Activated T-helper 1 cell treated with anti-CD3 and anti-CD28 coated beads, Interleukin-2, amount 50 U/mL, for 16 hours (primary cell): ENCODE results near the gene ZNF511.

Experiments
- DNase-seq, 2 donors: peaks; one replicate each; pipeline ENCODE4 v3.0.0-alpha.2; 2020; ENCODE audit warnings: low read depth in 1 of 2, low spot score in 1 of 2

The ZNF511 gene

DNA sequence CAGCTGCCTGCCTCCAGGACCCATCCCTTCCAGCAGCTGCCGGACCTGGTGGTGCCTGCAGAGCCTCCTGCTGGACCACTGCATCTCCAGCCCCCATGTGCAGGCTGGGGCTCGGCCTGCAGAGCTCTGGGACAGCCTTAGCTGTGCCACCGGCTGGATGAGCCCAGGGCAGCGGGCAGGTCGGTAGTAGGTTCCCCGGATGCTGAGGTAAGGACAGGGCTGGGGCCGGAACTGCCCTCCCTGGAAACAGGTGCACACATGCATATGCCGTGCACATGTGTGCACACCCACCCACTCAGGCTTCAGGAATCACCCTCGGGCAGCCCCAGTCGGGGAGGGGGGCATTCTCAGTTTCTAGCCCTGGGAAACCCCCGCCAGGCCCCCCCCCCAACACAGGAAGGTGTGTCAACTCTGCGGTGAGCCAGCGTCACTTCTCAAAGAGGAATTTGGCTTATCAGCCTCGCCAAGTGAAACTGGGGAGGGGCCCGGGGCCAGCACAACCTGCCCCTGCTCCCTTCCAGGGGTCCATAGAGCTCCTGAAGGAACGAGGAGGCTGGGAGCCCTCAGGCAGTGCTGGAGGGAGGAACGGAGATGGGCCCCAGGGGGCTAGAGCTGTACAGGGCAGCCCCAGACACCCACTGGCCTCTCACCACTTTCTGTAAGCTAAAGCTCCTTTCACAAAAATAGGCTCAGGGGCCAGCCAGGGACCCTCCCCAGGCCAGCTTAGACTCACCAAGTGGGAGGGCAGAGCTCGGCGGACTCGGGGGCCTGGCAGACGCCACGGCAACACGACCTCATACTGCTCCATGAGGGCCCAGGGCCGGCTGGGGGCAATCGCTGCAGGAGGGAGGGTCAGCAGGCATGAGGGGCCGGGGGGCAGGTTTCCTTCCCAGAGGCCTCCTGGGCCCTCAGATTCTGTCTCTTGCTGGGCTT, 33.7 kb upstream of the ZNF511 start:
- peak; percentile 41 to 80 for DNase-seq

DNA sequence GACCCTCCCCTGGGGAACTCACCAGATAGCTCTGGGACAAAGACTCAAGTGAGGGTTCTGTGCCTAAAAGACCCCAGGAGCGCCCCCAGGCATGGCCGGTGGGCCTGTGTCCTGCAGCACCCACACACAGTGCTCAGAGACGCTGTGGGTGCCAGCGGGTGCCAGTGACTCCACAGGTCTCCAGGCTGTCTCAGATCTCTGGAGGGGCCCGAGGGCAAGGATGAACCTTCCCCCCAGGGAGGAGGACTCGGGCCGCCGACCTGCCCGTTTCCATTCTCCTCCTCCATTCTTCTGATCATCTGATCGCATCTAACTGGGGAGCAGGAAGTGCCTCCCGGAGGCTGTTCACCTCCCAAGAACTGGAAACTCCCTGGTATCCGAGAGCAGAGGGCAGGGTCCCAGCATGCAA, 33.0 kb upstream of the ZNF511 start:
- no peak for DNase-seq

DNA sequence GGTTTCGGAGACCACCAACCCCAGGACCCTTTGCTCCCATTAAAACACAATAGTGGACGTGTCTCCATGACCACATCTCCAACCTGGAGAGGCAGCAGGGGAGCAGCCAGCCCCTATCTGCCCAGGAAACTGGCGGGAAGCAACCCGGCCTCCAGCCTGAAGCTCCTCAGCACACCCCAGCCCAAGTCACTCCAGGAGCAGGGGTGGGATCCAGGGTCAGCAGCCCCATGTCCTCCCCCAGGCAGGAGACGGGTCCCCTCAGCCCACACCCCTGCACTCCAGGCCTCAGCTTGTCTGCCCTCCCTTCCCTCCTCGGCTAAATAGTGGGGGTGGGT, 32.6 kb upstream of the ZNF511 start:
- no peak for DNase-seq

DNA sequence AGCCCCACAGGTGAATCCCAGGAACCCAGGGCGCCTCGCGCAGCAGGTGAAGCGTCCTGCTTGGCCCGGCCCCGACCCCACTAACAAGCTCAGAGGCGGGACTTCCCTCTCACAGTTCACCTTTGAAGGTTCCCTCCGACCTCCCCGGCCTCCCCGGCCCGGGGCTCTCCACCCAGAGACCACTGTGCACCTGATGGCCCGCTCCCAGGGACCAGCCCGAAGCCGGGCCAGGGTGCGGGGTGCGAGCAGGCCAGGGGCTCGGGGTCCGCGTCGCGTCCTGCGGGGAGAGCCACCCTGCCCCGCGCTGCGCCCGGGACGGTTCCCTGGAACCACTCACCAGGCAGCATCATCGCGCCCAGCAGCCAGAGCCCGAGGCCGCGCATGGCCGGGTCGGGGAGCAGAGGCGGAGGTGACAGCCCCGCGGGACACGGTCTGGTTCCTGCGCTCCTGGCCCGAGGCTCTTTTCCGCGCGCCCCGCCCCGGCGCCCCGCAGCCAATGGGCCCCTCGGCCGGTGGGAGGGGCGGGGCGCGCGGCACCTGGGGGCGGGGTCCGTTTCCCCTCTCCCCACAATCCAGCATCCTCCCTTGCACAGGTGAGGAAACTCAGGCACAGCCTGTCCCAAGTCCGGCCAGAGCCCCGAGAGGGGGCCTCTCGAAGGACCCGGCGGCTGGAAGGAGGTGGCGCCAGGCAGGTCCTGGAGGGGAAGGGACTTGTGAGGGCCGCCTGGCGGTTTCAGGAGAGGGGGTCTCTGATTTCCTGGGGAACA, 32.1 kb upstream of the ZNF511 start, which contains the start of gene ADAM8:
TSS of gene ADAM8 (minus strand) at position 434 of the 767 bp plus-strand sequence. CDS start at position 383, 51 bp downstream.
- peak in 1 of 2 donors; percentile 56 for DNase-seq

DNA sequence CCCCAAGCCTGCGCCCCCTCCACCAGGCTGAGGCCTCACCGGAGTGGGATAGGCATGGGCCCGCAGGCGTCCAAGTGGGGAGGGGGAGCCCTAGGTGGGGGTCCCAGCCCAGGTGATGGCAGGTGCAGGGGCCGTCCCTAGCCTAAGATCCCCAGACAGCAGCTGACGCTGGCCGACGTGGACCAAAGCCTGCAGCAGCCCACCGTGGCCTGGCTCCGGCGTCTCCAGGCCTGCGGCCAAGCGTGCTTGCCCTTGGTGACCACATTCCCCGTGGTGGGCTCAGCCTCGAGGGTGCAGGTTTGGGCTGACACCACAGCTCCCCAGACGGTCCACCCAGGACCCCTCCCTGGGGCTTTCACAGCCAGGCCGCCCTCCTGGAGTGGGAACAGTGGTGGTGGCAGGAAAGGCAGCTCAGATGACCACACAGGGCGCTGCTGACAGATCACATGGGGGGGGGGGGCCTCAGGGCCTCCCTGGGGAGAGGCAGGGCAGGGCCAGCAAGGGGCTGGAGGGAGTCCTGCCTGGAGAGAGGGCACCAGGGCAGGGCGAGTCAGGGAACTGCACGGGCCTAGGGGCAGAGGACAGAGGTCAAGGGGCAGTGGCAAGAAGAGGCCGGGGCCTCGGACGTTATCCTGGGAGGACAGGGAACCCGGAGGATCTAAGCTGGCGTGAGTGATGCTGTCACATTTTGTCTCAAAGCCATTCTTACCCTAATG, 31.3 kb upstream of the ZNF511 start:
- DNase-seq = no peak

DNA sequence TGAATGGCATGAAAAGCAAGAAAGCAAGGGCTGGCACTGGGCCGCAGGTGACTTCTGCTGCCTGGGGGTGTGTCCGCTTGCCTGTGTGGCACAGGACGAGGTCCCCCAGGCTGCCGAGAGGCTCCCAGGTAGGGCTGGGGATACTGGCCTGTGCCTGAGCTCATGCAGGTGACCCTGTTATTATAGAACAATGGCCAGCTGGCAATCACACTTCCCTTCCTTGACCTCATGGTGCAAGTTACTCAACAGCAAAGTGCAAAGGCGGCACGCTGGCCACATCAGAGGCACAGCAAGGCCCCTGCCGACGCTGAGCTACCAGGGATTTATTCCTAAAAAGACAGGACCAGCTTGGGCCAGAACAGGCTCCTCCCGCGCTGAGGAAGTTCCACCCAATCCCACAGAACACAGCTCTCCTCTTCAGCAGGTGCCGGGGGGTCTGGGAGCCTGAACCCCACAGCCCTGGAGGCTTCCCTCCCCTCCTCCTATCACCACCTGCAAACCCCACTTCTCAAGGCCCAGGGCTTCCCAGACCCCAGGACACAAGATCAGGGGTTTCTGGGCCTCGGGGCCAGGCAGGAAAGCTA, 30.6 kb upstream of the ZNF511 start:
- DNase-seq = no peak

DNA sequence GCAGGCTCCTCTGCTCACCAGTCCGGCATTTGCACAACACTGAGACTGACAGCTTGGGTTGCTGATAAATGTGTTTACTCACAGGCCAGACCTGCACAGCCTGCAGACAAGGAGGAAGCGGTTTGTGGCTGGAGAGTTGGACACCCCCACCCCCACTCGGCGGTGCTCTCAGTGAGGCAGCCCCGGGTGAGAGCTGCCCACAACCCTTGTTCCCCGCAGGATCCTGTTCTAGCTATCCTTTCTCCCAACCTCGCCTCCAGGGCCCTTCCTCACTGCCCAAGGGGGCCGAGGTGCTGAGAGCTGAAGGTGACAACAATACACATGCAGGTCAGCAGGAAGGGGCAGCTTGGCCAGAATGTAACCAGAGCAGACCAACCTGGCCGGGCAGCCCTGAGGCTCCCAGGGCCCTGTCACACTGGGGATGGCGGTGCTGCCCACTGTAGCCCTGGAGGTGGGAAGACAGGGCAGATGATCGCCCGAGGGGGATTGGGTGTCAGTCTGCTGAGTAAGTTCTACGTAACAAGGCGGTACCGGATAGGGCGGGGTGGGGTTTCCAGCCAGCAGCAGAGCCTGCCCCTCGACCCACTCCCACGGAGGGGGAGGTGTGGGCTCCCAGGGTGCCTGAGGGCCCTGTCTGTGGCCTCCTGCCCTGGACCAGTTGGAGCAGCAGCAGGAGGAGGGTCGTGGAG, 30.0 kb upstream of the ZNF511 start:
- peak in 1 of 2 donors; percentile 40 for DNase-seq

DNA sequence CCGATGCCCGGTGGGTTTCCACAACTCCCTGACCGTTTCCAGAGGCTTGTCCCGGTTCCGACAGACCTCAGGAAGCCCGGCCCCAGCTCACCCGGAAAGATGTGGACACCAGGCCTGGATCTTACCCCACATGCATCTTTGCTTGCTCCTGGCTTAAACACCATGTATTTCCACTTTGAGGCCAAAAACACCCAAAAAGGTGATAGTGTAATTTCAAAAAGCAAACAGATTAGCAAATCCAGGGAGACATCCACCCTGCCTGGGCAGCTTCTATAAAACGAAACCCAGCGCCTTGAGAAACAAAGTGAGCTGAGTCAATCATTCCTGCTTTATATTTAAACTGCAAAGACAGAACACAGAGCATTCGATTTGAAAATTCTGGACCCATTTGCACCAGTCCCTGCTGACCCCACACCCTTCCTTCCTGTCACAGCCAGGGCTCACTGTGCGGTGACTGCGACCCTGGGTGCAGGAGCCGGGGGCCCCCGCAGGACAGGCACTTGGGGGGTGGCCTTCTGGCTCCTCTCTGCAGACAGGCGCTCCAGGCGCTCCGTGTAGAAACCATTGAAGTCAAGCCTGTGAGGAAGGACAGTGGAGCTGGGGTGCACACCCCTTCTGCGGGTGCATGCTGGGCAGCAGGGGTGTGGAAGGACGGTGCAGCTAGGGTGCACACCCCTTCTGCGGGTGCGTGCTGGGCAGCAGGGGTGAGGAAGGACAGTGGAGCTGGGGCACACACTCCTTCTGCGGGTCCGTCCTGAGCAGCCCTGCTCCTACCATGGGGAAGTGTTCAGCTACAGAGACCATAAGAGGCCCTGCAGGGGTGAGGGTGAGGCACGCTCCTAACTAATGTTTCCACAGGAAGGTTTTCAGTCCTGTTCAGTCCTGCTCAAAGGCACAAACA, 29.1 kb upstream of the ZNF511 start:
- no peak for DNase-seq

DNA sequence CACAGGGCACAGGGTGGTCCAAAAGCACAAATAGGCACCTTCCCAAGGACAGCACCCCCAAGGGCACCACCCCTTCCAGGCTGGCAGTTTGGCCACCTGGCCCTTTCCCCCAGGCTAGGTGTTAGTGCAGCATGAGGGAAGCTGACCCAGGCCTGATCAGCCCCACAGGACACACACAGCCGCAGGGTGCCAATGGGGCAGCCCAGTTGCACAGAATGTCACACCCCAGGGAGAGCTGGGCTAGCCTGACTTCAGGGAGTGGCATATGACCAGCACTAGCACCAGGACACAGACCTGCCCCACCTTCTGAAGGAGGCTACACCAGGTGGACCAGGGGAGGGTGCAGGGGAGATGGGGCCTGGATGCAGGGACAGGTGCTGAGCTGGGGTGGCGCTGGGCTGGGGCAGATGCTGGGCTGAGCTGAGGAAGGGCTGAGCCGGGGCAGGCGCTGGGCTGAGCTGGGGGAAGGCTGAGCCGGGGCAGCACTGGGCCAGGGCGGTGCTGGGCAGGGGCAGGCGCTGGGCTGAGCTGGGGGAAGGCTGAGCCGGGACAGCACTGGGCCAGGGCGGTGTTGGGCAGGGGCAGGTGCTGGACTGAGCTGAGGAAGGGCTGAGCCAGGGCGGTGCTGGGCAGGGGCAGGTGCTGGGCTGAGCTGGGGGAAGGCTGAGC, 28.2 kb upstream of the ZNF511 start:
- no peak for DNase-seq

DNA sequence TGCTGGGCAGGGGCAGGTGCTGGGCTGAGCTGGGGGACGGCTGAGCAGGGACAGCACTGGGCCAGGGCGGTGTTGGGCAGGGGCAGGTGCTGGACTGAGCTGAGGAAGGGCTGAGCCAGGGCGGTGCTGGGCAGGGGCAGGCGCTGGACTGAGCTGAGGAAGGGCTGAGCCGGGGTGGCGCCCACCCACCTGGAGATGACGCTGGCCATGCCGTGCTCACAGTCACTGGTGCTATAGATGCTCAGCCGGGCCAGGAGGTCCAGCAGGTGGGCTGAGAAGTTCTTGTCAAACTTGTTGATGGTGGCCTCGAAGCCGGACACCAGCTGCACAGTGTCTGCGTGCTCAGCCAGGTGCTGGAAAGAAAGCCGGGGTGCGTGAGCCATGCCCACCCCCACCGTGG, 27.6 kb upstream of the ZNF511 start:
- DNase-seq = no peak

DNA sequence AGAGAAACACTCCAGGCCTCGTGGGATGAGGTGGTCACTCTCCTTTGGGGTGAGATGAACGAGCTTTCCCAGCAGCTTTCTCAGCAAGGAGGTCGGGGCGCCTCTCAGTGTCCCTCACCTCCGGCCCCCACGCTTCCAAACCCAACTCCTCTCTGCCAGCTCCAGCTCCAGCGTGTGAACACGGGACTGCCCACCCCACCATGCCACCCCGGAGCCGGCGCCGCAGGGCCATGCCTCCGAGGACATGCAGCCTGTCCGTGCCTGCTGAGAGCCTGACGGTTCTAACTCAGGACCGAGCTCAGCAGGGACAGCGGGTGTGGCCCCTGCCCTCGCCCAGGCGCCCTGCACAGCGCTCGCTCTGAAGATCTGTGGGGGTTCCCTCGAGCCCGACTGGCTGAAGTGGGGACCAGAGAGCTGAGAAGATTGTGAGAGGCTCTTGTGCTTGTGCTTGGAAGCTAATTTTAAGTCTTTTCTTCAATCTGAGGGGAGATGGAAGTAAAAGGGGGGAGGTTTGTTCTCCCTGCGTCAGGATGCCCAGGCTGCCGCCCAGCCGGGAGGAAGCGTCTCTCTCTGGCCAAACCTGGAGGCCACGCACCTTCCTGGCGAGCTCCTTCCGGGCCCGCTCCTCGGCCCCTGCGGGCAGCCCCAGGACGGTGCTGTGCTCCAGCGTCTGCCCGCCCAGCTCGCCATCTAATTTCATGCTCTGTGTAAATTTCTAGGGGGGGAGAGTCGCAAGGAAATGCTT, 26.9 kb upstream of the ZNF511 start:
- no peak for DNase-seq

DNA sequence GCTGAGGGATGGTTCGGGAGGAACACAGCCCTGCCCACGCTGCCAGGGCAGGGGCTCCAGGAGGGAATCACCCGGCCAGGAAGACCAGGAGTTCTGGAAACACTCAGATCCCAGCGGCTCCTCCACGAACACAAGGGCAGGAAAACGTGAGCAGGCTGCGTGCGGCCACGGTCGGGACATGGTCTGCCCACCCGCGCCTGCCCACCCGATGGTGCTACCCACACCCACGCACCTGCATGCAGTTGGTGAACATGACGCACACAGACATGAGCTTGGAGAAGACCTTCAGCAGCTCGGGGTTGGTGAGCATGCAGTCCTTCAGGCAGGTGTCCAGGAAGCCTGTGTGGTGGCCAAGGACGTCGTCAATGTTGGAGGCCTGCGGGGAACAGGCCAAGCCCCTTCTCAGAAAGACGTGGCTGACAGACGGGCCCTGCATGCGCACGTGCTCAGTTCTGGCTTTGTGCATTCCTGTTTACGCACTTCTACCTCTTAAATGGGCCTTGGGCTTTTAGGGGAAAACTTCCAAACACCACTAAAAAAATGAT, 25.8 kb upstream of the ZNF511 start:
- no peak for DNase-seq

DNA sequence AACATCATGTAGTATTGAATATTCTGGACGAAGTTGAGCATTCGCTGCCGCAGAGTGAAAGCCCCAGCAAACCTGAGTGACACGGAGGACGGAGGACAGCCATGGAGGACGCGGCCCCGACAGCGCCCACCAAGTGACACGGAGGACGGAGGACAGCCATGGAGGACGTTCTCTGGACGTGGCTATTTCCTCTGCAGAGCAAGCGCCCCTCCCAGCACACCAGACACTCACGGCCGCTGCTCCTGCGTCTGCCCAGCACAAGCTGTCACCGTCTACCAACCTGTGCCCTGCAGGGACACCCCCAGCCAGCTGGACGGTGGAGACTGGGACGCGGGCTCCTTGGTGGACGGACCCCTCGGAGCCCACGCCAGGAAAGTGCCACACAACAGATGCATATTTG, 24.8 kb upstream of the ZNF511 start:
- DNase-seq = no peak

DNA sequence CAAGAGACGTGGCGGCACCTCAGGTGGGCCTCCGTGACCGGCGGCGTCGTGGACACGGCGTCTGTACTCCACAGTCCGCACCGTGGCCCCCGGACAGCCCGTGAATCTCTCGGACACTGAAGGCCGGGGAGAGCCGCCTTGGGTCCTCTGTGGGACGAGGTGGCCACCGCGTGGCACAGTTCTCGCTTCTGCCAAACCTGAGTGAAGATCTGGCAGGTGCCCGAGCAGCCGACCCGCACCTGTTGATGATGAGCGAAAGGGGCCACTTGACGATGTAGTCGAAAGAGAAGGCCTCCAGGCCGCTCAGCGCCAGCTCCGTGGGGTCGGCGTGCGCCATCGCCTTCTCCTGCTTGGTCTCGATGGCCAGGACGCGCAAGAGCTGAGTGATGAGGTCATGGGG, 23.5 kb upstream of the ZNF511 start:
- no peak for DNase-seq

DNA sequence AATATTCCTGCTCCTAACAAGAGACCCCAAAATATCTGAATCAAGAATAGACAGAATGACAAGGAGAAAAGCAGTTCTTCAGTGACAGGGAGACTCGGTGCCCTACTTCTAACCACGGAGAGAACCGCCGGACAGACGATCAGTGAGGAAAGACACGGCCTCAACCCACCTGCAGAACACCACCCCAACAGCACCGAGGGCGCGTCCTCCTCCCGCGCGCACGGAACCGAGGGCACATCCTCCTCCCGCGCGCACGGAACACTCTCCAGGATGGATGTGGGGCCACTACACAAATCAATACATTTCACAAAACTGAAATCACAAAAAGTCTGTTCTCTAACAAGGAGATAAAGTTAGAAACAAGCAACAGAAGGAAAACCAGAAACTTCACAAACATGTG, 22.3 kb upstream of the ZNF511 start:
- DNase-seq = no peak

DNA sequence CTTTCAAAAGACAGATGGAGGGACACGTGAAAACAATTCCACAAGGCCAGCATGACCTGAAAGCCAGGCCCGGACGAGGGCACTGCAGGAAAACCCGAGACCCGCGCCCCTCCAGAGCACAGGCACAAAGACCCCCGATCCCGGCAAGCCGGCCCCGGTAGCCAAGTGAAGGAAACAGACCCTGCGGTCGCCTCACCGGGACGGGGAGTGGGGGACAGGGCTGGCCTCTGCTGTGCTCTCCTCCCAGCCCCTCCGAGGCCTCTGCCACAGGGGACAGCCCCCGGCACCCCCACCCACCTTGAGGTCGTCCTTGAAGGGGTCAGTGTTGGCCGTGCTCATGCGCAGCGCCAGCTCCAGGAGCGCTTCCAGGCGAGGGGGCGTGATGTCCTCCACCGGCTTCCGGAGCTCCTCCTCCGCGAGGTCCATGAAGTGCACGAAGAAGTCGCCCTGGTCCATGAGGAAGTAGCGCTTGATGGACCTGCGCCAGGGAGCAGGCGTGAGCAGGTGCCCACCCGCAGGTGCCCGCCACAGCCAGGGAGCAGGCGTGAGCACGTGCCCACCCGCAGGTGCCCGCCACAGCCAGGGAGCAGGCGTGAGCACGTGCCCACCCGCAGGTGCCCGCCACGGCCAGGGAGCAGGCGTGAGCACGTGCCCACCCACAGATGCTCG, 20.7 kb upstream of the ZNF511 start:
- no peak for DNase-seq

DNA sequence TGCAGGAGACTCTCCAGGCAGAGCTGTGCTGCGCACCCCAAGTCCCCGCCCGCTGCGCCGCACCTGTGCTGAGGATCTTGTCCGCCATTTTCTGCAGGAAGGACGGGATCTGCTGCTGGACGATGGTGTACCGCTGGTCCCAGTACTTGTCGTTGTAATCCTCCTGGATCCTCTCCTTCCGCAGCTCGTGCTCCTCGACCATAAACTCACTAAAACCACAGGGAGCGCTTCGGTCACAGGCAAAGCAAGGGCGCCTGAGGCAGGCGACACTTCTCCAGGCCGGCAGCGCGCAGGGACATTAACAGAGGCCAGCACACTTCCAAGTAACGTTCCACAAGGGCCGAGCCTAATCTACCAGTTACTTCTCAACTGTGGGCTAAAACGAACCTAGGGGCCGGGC, 19.0 kb upstream of the ZNF511 start:
- DNase-seq = no peak
